HG03565 (cell line): ENCODE data around the gene SCGB1C1.
A peak's percentile ranks its signal among the peaks of the same experiment; 100 is the strongest.

ENCODE experiments used
- ATAC-seq: cut with Tn5 transposase; IDR thresholded peaks from one replicate; pipeline ENCODE4 v1.9.1; 2021; ENCODE audit warnings: mild to moderate bottlenecking, moderate library complexity; ENCODE audit not compliant: unreplicated experiment

The SCGB1C1 gene

GRCh38 chr11:204587-205109 is 11.8 kb downstream of the SCGB1C1 start:
- ATAC-seq, result no peak

DNA sequence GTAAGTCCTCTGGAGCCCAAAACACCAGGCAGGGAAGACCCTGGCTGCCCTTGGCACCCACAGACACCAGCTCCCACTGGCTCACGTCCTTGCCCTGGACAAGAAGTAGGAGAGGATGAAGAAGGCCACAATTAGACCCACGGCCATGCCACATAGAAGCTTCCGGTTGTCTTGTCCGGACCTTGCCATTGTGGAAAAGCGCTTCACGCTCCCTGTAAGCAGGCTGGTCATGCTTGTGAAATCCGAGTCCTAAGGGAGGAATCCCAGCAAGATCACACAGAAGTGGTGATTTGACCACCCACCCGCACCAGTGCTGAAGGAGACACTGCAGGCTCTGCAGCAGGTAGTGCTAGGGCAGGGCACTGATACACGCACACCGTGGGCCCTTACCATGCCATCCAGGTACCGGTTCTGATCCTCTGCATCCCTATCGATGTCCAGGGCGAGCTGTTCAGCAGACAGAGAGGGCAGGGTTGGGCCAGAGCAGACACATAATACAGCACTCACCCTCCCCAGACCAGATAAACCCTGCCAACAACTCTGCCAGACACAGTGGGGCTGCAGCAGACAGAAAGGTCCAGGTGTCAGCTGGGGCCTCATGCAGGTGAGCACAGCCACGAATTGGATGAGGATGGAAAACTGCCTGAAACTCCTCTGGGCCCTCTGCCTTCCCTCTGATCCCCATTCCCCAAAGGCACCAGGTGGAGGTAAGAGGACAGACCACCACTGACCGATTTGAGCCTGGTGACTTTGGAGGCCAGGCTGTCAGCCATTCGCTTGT is 12.5 kb downstream of the SCGB1C1 start:
- ATAC-seq, result no peak

GRCh38 chr11:206002-206384 is 13.1 kb downstream of the SCGB1C1 start:
- ATAC-seq, result no peak

DNA sequence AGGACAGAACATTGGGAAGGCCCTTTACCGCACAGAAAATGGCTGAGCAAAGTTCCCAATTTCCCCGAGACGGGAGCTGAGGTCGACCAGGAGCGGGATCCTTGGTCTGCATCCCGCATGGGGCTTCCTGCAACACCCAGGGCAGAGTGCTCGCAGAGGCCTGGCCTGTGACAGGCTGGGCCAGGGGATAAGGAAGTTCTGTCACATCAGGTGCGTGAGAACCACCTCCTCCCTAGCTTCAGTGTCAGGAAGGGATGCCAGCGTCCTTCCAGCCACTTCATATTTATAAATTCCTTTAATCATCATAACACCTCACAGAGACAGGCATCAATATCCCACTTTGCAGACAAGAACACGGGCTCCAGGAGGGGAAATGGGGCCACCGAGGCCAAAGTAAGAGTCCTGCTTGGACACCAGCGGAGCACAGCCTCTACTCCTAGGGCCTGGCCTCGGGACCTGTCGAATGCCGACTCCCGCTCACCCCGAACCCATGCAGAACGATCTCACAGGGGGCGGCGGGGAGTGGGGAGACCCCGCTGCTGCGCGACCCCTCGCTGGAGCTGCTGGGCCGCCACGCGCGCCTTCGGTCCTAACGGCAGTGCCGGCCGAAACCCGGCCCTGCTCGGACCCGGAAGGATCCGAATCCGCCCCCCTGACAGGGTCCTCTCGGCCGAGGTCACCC is 13.8 kb downstream of the SCGB1C1 start:
- peak; percentile 7 for ATAC-seq

DNA sequence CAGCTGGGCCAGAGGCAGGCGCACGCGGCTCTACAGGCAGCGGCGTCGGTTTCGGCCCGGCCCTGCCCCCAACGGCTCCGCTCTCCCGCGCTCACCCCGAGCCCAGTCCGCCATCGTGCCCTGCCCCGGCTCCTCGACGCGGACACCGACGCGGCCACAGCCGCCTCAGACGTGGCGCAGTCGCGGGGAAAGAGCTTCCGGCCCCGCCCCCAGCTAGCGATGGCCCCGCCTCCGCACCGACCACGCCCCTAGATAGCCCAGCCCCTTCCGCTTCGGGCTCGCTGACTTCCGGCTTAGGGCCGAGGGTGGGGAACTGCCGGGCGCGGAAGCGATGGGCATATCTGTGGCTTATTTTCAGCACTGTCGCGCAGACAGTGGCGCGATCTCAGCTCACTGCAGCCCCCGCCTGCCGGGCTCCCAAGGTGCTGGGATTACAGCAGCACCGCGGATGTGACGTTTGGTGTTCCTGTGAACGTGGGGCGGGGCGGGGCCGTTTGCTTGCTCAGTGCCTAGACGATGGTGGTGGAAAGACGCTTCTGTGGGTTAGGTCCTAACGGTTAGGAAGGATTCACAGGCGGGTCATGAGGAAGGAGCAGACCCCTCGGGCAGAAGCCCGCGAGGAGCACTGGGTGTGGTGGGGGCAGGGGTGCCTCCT is 14.5 kb downstream of the SCGB1C1 start, which contains the start of the genes BET1L and RIC8A:
Gene BET1L (minus strand): TSS at position 192 of the 655 bp plus-strand sequence. CDS start 78 bp downstream, at position 114.
Gene RIC8A (plus strand): TSS at position 501 of the 655 bp plus-strand sequence. CDS start 1,147 bp downstream, outside the sequence.
- peak; percentile 73 for ATAC-seq

- ATAC-seq, result no peak
Observed at GRCh38 chr11:207863-208180, 14.9 kb downstream of the SCGB1C1 start.

DNA sequence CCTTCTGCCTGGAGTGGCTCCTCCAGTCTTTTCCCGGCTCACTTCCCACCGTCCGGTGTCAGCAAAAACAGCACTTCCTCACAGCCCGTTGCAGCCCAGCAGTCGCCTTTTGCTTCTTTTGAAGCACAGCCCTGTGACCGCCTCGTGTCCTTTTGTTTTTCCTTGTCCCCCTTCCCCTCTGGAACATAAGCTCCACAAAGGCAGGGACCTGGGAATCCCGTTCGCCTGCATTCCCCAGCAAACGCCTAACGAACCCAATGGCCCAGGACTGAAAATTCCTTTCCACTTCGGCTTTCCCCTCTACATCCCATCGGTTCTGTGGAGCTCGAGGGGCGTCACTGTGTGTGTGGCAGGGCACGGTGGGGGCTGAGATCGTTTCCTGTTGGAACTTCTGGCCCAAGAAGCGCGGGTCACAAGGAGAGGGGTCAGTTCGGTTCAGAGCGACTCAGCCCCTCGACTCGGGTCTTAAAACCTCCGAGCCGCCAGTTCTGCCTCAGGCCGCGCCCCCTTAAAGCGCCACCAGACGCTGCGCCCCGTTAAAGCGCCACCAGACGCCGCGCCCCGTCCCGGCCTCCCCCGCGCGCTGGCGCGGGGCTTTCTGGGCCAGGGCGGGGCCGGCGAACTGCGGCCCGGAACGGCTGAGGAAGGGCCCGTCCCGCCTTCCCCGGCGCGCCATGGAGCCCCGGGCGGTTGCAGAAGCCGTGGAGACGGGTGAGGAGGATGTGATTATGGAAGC is 15.5 kb downstream of the SCGB1C1 start:
- ATAC-seq, result no peak

DNA sequence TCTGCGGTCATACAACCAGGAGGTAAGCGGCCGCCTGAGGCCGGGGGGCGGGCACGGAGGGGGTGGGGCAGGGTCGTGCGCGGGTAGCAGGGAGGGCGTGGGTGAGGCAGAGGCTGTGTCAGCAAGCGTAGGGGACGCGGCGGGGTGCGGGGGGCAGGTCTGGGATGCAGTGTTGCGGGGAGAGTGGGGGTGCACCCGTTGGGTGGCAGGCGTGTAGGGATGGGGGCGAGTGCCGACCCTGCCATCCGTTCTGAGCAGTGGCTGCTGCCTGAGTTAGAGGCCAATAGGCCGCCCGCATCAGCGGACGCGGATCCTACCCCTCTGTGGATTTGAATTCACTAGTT is 16.0 kb downstream of the SCGB1C1 start:
- no peak for ATAC-seq

GRCh38 chr11:209275-210121 is 16.6 kb downstream of the SCGB1C1 start:
- no peak for ATAC-seq

- no peak for ATAC-seq
Observed at GRCh38 chr11:210122-210802, 17.4 kb downstream of the SCGB1C1 start.

GRCh38 chr11:210803-211180 is 17.9 kb downstream of the SCGB1C1 start:
- no peak for ATAC-seq

DNA sequence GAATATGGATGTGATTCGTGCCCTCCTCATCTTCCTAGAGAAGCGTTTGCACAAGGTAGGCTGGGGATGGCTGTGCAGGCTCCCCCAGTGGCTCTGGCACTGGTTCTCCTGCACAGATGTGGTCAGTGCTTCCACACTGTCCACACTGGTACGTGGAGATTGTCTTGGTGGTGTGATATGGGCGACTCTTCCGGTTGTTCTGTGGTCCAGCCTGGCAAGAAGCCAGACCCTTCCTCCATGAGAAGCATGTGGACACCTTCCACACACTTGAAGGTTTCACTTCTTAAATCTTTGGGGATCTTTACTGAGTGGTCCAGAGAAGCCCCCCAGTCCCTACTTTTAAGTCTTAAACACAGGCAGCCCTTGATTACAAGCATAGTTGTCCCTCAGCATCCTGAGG is 18.4 kb downstream of the SCGB1C1 start:
- no peak for ATAC-seq

- ATAC-seq, result no peak
Observed at GRCh38 chr11:211741-212140, 18.9 kb downstream of the SCGB1C1 start.

- ATAC-seq, result no peak
Observed at GRCh38 chr11:212150-213100, 19.5 kb downstream of the SCGB1C1 start.

DNA sequence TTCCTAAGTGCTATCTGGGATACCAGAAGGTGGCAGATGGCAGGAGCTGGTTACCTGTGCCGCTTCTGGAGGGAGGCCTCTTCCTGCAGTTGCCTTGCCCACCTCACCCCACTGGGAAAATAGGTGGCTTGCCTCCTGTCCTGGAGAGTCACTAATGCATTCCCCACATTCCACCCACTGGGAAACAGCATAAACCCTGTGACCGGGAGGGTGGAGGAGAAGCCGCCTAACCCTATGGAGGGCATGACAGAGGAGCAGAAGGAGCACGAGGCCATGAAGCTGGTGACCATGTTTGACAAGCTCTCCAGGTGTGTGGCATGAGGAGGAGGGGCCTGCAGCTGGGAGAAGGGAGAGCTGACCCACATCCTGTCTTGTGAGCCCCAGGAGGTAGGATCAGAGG is 20.2 kb downstream of the SCGB1C1 start:
- ATAC-seq, result no peak

DNA sequence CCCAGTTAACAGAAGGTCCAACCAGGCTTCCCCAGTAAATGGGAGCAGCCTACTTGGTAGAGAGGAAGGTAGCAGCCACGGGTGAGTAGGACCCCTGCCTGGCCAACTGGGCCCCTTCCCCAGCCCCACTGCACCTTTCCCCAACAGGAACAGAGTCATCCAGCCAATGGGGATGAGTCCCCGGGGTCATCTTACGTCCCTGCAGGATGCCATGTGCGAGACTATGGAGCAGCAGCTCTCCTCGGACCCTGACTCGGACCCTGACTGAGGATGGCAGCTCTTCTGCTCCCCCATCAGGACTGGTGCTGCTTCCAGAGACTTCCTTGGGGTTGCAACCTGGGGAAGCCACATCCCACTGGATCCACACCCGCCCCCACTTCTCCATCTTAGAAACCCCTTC is 21.2 kb downstream of the SCGB1C1 start:
- no peak for ATAC-seq

- ATAC-seq, result no peak
Observed at GRCh38 chr11:215581-216037, 22.7 kb downstream of the SCGB1C1 start.
